Testis (tissue), 3 donors: Measurements from ENCODE around the gene GRIK4. TPM values are rescaled to one million over a fixed set of nuclear protein-coding genes. Genes with fewer than 3 reads are reported as not detected.

ENCODE experiments used
- DNase-seq: peaks from one replicate; pipeline ENCODE4 v3.0.0-alpha.2; 2019
- H3K27ac ChIP-seq, 2 donors: fragments of 200-600 bp; sonication (generic); one replicate each; pipeline ENCODE4 v1.5.1; 2019
- H3K27me3 ChIP-seq: fragments of 200-600 bp; sonication (generic); one replicate; pipeline ENCODE4 v1.5.1; 2019
- H3K36me3 ChIP-seq: fragments of 200-600 bp; sonication (generic); one replicate; pipeline ENCODE4 v1.5.1; 2017; ENCODE audit warnings: low read depth; ENCODE audit errors: missing control alignments
- H3K4me1 ChIP-seq: fragments of 200-600 bp; sonication (generic); one replicate; pipeline ENCODE4 v1.5.1; 2019
- H3K4me3 ChIP-seq, 2 donors: fragments of 200-600 bp; sonication (generic); one replicate each; pipeline ENCODE4 v1.5.1; 2017 to 2019
- H3K9me3 ChIP-seq: fragments of 200-600 bp; sonication (generic); one replicate; pipeline ENCODE4 v1.5.1; 2017
- CTCF ChIP-seq, 3 experiments: fragments of 450-650 bp in 2 of 3; fragments of 200-600 bp in 1 of 3; sonication (generic) in 1 of 3; IDR thresholded peaks; one replicate each; pipeline ENCODE4 v1.5.1; 2016 to 2019; ENCODE audit warnings: antibody characterized with exemption in 3 of 3, mild to moderate bottlenecking in 2 of 3, moderate library complexity in 1 of 3
- POLR2A ChIP-seq: fragments of 450-650 bp; IDR thresholded peaks from one replicate; pipeline ENCODE4 v1.6.1; 2017; ENCODE audit warnings: antibody characterized with exemption, mild to moderate bottlenecking, moderate library complexity
- WGBS, 2 donors: methylation state at CpG; one replicate each; pipeline ENCODE4 v1.1.5; 2018; 5-methylcytosine and 5-hydroxymethylcytosine counted together
- intact Hi-C: fragments of 100-400 bp; cut with DNase I; formaldehyde crosslinking; loops from one replicate; pipeline ENCODE4 v1.15.1; 2023; ENCODE audit warnings: low total_unique reads
- polyA plus RNA-seq: library from polyadenylated mRNA; stranded (reverse); fragments of 350-450 nt; fragmentation: Illumina TruSeq; extraction: RNeasy Lipid Tissue Mini Kit (QIAGEN cat#74804); gene quantifications from one replicate; pipeline ENCODE4 v1.2.3, GENCODE V29; 2014; ENCODE audit warnings: low read depth, low replicate concordance; ENCODE audit not compliant: insufficient read depth
- total RNA-seq, 2 donors: library from RNA; depleted of rRNA; stranded (reverse); fragments of >200 nt; gene quantifications; one replicate each; pipeline ENCODE4 v1.2.3, GENCODE V29; 2016

Gene GRIK4
- total and polyA plus RNA-seq, 3 donors from 2014 or later: 2.6 to 3.0 (median 2.6) TPM

- Histone ChIP-seq H3K4me3 (no peak overlapping the region), H3K27me3 (no peaks in the 10 kb centered on the region), H3K36me3 (no peaks in the 10 kb centered on the region), H3K4me1 (no peaks in the 10 kb centered on the region), H3K9me3 (no peaks in the 10 kb centered on the region), H3K27ac (no peak overlapping the region)
- WGBS, 2 donors: 80 to 81% methylated on average over 8 of the region's 8 CpGs
- DNase-seq: no peak
- intact Hi-C loops: no loop called here
- TF ChIP-seq POLR2A: no peak
- no peak for TF ChIP-seq CTCF (IDR thresholded peaks at IDR 0.05)
These were observed 63.3 kb downstream of the GRIK4 start for GRCh38 chr11:120574876-120575275.

DNA sequence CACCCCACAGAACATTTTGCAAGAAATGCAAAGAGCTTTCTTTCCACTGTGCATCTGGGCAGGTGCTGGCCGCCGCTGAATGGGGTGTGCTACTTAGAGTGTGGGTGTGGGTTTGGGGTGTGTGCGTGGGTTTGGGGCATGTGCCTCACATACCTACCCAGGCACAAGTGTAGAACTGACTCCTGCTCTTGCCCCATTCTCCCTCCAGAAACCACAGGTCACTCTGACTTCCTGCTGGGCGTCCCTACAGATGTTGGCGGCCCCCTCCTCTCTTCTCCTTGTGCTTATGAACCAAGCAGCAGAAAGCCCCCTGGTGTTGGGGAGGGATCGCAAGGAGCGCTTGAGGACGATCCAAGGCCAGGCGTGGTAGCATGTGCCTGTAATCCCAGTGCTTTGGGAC is 63.9 kb downstream of the GRIK4 start:
- Histone ChIP-seq H3K27me3 (no peaks in the 10 kb centered on the region), H3K9me3 (no peaks in the 10 kb centered on the region), H3K27ac (no peak overlapping the region), H3K36me3 (no peaks in the 10 kb centered on the region), H3K4me3 (no peak overlapping the region), H3K4me1 (no peaks in the 10 kb centered on the region)
- WGBS, 2 donors: 85 to 95% methylated on average over 9 of the region's 9 CpGs
- DNase-seq: no peak
- no peak for TF ChIP-seq CTCF (IDR thresholded peaks at IDR 0.05)
- intact Hi-C loops: no loop called here

DNA sequence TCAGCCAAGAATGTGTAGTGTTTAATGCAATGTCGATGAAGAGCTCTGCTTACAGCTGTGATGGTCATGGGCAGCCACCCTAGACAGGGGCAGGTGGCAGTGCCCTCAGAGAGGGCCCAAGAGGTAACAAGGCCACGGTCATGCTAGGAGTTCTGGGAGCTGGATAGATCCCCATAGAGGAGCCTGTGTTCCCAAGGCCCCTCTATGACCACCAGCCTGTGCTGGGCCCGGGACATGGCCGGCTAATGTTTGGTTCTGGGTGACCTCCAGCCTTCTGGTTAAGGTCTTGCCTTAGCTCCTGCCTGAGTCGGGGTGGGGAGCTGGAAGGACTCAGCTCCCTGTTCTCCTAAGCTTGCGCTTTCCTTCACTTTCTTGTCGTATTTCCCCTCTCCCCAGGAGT is 65.1 kb downstream of the GRIK4 start:
- Histone ChIP-seq H3K27ac (no peak overlapping the region), H3K4me3 (no peak overlapping the region), H3K4me1 (no peaks in the 10 kb centered on the region), H3K36me3 (no peaks in the 10 kb centered on the region), H3K27me3 (no peaks in the 10 kb centered on the region), H3K9me3 (no peaks in the 10 kb centered on the region)
- no peak for DNase-seq
- WGBS, 2 donors: 82 to 96% methylated on average over 7 of the region's 7 CpGs
- TF ChIP-seq POLR2A: no peak
- no peak for TF ChIP-seq CTCF (IDR thresholded peaks at IDR 0.05)
- intact Hi-C loops: no loop called here

GRCh38 chr11:120577041-120577440 is 65.5 kb downstream of the GRIK4 start:
- H3K4me3 ChIP-seq: no peak overlapping the region
- DNase-seq: no peak
- no peaks in the 10 kb centered on the region for H3K9me3 ChIP-seq
- intact Hi-C loops: no loop called here
- H3K27me3 ChIP-seq: no peaks in the 10 kb centered on the region
- 96 to 98% methylated on average over 2 of the region's 2 CpGs for WGBS, 2 donors
- TF ChIP-seq POLR2A (no peak), CTCF (IDR thresholded peaks at IDR 0.05) (no peak)
- no peak overlapping the region for H3K27ac ChIP-seq
- no peaks in the 10 kb centered on the region for H3K4me1 ChIP-seq
- no peaks in the 10 kb centered on the region for H3K36me3 ChIP-seq

DNA sequence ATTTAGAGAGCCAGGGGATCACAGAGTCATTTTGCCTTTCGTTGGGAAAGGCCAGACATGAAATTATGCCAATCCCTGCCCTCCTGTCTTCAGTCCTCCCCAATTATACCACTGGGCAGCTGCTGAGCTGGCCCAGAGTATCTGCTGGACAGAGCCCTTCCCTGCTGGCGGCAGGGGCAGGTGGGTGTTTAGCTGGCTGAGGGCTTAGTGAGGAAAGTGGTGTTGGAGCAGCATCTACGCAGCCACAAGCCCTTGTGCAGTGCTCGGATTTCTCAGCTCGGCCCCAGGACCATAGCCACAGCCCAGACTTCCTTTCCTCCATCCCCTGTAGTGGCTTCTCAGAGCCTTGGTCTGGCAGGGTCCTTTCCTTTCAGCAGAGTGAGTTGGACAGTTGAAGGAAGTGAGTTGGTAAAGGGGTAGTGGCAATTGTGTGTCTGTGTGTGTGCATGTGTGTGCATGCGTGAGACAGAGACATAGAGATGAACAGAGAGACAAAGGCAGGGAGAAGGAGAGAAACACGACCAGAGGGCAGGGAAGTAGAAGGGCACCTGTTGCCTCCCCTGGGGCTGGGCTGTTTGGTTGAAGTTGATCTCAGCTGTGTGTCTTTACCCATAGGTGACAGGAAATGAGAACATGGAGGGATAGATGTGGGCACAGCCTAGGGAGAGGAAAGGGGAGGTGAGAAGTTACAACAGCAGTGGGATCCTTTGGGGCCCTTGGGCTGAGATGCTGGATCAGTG is 66.2 kb downstream of the GRIK4 start:
- H3K27ac ChIP-seq: no peak overlapping the region

More for the DNA sequence above, 66.2 kb downstream of the GRIK4 start:
- H3K4me3 ChIP-seq: no peak overlapping the region
- H3K27me3 ChIP-seq: no peaks in the 10 kb centered on the region
- H3K9me3 ChIP-seq: no peaks in the 10 kb centered on the region
- 83 to 85% methylated on average over 7 of the region's 7 CpGs for WGBS, 2 donors
- DNase-seq: no peak
- intact Hi-C loops: no loop called here
- TF ChIP-seq POLR2A (no peak), CTCF (IDR thresholded peaks at IDR 0.05) (no peak)
- no peaks in the 10 kb centered on the region for H3K4me1 ChIP-seq
- H3K36me3 ChIP-seq: no peaks in the 10 kb centered on the region
